Endodermal cell (in vitro differentiated cells): Measurements from ENCODE around the gene SOS2. TPM values are rescaled to one million over a fixed set of nuclear protein-coding genes. Genes with fewer than 3 reads are reported as not detected.

Source experiments
- DNase-seq: peaks from one replicate; pipeline ENCODE4 v3.0.0-alpha.2; 2017
- H3K27ac ChIP-seq: 2 replicates; pipeline ENCODE4 v1.5.1; 2013; ENCODE audit warnings: mild to moderate bottlenecking, low read depth, low read length, moderate library complexity
- H3K27me3 ChIP-seq: 2 replicates; pipeline ENCODE4 v1.6.1; 2013; ENCODE audit warnings: mild to moderate bottlenecking, low read length, moderate library complexity; ENCODE audit not compliant: insufficient read depth, control insufficient read depth, poor library complexity, severe bottlenecking
- H3K36me3 ChIP-seq: 2 replicates; pipeline ENCODE4 v1.7.0; 2013; ENCODE audit warnings: mild to moderate bottlenecking, low read length, moderate library complexity; ENCODE audit not compliant: control insufficient read depth, insufficient read depth
- H3K4me1 ChIP-seq: one replicate; pipeline ENCODE4 v1.7.0; 2013; ENCODE audit warnings: low read length; ENCODE audit not compliant: control insufficient read depth, insufficient read depth
- H3K4me3 ChIP-seq: 2 replicates; pipeline ENCODE4 v1.5.1; 2013; ENCODE audit warnings: mild to moderate bottlenecking, low read length, moderate library complexity
- H3K9ac ChIP-seq: 2 replicates; pipeline ENCODE4 v1.6.1; 2013; ENCODE audit warnings: mild to moderate bottlenecking, low read length, moderate library complexity; ENCODE audit not compliant: poor library complexity, severe bottlenecking; ENCODE audit errors: extremely low read depth
- H3K9me3 ChIP-seq: 2 replicates; pipeline ENCODE4 v1.6.1; 2013; ENCODE audit warnings: mild to moderate bottlenecking, low read length, moderate library complexity; ENCODE audit not compliant: control insufficient read depth
- H3K27ac Mint-ChIP-seq: 2 replicates; pipeline ENCODE4 v1.8.0; 2020; ENCODE audit warnings: mixed read lengths
- H3K27me3 Mint-ChIP-seq: 2 replicates; pipeline ENCODE4 v1.8.0; 2021; ENCODE audit warnings: mild to moderate bottlenecking, mixed read lengths; ENCODE audit not compliant: insufficient read depth
- H3K36me3 Mint-ChIP-seq: 2 replicates; pipeline ENCODE4 v1.8.0; 2020; ENCODE audit warnings: low read depth, mixed read lengths
- H3K4me1 Mint-ChIP-seq: 2 replicates; pipeline ENCODE4 v1.8.0; 2020; ENCODE audit warnings: mixed read lengths
- H3K4me3 Mint-ChIP-seq: 2 replicates; pipeline ENCODE4 v1.8.0; 2020; ENCODE audit warnings: mild to moderate bottlenecking, moderate library complexity, mixed read lengths
- H3K9me3 Mint-ChIP-seq: 2 replicates; pipeline ENCODE4 v1.8.0; 2020; ENCODE audit warnings: mild to moderate bottlenecking, mixed read lengths
- WGBS, 2 experiments: methylation state at CpG; one replicate each; pipeline versions ENCODE4 v1.1.5 to v1.1.7; 2013; ENCODE audit warnings: missing lambda C conversion rate in 2 of 2, mixed read lengths in 1 of 2; ENCODE audit not compliant: insufficient coverage in 1 of 2, insufficient read length in 1 of 2; 5-methylcytosine and 5-hydroxymethylcytosine counted together
- total RNA-seq, 2 donors: library from RNA; stranded (reverse); fragmentation: NEBNext Ultra II Directional in 1 of 2; extraction: Animal tissue kit (Norgen Biotek cat#: 25700) in 1 of 2; gene quantifications; 2 replicates in 1 of 2; 3 replicates in 1 of 2; pipeline ENCODE4 v1.2.1, GENCODE V29; 2021
- TF ChIP-seq, protein P1 (sequence below): fragments of 200-600 bp; sonication (generic); conservative IDR thresholded peaks from 2 replicates; pipeline ENCODE4 v1.5.0; 2021; ENCODE audit warnings: antibody characterized with exemption, mild to moderate bottlenecking

SOS2 gene
- total RNA-seq, 2 donors from 2014 or later = 19.6 to 20.4 TPM

DNA sequence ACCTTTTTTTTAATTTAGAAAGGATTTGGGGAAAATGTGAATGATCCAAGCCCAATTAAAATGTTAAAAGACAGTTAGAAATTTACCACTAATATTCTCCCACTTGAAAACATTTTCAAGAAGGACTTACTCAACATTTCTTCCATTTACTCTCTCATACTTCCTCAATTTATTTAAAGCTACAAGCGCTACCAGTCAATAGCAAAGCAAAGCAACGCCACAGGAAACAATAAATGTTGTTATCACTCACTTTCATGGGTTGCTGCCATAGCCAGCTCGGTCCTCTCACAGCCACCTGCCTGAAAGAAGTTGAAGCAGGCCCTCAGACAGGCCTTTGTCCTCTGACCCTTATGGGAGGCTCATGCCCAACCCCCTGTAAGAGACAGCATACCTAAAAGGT, 6.0 kb upstream of the SOS2 start:
- Histone ChIP-seq H3K4me3 (no peak overlapping the region), H3K36me3 (no peaks in the 10 kb centered on the region), H3K9ac (no peak overlapping the region), H3K9me3 (peaks cover 5% of the 10 kb centered on the region), H3K27ac (no peak overlapping the region), H3K4me1 (no peaks in the 10 kb centered on the region), H3K27me3 (no peaks in the 10 kb centered on the region)
- no peaks in the 10 kb centered on the region for H3K9me3 Mint-ChIP-seq
- peaks cover 3% of the 10 kb centered on the region for H3K4me1 Mint-ChIP-seq
- no peak overlapping the region for H3K4me3 Mint-ChIP-seq
- 63 to 67% methylated on average over 3 of the region's 3 CpGs for WGBS, 2 experiments
- DNase-seq = no peak
- TF ChIP-seq, protein P1, sequence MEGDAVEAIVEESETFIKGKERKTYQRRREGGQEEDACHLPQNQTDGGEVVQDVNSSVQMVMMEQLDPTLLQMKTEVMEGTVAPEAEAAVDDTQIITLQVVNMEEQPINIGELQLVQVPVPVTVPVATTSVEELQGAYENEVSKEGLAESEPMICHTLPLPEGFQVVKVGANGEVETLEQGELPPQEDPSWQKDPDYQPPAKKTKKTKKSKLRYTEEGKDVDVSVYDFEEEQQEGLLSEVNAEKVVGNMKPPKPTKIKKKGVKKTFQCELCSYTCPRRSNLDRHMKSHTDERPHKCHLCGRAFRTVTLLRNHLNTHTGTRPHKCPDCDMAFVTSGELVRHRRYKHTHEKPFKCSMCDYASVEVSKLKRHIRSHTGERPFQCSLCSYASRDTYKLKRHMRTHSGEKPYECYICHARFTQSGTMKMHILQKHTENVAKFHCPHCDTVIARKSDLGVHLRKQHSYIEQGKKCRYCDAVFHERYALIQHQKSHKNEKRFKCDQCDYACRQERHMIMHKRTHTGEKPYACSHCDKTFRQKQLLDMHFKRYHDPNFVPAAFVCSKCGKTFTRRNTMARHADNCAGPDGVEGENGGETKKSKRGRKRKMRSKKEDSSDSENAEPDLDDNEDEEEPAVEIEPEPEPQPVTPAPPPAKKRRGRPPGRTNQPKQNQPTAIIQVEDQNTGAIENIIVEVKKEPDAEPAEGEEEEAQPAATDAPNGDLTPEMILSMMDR = no peak
- H3K27me3 Mint-ChIP-seq = no peaks in the 10 kb centered on the region
- no peak overlapping the region for H3K27ac Mint-ChIP-seq
- no peaks in the 10 kb centered on the region for H3K36me3 Mint-ChIP-seq

DNA sequence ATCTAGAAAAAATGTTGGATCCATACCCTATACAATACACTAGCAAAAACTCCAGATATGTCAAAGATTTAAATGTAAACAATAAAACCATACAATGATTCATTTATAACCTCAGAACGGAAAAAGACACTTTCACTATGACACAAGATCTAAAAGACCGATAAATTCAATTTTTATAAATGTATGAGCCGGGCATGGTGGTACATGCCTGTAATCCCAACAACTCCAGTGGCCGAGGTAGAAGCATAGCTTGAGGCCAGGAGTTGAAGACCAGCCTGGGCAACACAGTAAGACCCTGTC, 2.5 kb upstream of the SOS2 start:
- H3K27ac Mint-ChIP-seq = no peak overlapping the region
- no peaks in the 10 kb centered on the region for H3K27me3 Mint-ChIP-seq
- H3K9me3 Mint-ChIP-seq = peaks cover 1% of the 10 kb centered on the region
- peaks cover under 1% of the 10 kb centered on the region for H3K36me3 Mint-ChIP-seq
- Histone ChIP-seq H3K36me3 (no peaks in the 10 kb centered on the region), H3K27me3 (no peaks in the 10 kb centered on the region), H3K9me3 (peaks cover 5% of the 10 kb centered on the region), H3K4me3 (no peak overlapping the region), H3K4me1 (no peaks in the 10 kb centered on the region), H3K27ac (no peak overlapping the region), H3K9ac (no peak overlapping the region)
- TF ChIP-seq, protein P1 = no peak
- no peak for DNase-seq
- H3K4me3 Mint-ChIP-seq = no peak overlapping the region
- peaks cover 17% of the 10 kb centered on the region for H3K4me1 Mint-ChIP-seq
- 94 to 95% methylated on average over 2 to 4 of the region's 4 CpGs for WGBS, 2 experiments

DNA sequence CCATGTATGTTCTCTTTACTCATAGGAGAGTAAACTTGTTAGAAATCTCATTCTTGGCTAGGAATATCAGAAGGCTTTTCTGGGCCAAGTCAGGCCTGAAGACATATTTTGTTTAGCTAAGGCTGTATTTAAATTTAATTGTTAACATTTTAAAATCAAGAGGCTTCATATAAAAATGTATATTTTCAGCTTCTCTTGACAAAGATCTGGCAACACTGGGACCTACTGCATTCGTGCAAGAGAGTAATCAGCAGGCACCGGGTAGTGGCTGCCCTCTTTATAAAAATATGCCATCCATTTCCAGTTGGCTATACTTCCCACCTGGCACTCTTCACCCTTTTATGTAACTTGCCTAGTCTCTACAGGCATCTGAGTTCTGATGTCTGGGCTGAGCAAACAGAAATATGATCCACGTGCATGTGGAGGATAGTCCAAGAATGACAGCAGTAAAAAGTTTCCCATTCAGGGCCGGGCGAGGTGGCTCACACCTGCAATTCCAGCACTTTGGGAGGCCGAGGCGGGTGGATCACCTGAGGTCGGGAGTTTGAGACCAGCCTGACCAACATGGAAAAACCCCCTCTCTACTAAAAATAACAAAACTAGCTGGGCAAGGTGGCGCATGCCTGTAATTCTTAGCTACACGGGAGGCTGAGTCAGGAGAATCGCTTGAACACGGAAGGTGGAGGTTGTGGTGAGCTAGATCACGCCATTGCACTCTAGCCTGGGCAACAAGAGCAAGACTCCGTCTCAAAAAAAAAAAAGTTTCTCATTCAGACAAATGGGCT, 2.0 kb upstream of the SOS2 start:
- Histone ChIP-seq H3K9me3 (peaks cover 10% of the 10 kb centered on the region), H3K36me3 (no peaks in the 10 kb centered on the region), H3K27me3 (no peaks in the 10 kb centered on the region), H3K4me3 (no peak overlapping the region), H3K9ac (no peak overlapping the region), H3K27ac (no peak overlapping the region), H3K4me1 (no peaks in the 10 kb centered on the region)
- no peak overlapping the region for H3K4me3 Mint-ChIP-seq
- DNase-seq = no peak
- TF ChIP-seq, protein P1 = no peak
- no peaks in the 10 kb centered on the region for H3K27me3 Mint-ChIP-seq
- H3K36me3 Mint-ChIP-seq = peaks cover 6% of the 10 kb centered on the region
- H3K4me1 Mint-ChIP-seq = peaks cover 17% of the 10 kb centered on the region
- WGBS, 2 experiments = 85 to 89% methylated on average over 11 to 14 of the region's 14 CpGs
- no peak overlapping the region for H3K27ac Mint-ChIP-seq
- peaks cover 6% of the 10 kb centered on the region for H3K9me3 Mint-ChIP-seq
